ENCODE results near the gene MSL1. TPM values are rescaled to one million over a fixed set of nuclear protein-coding genes. Genes with fewer than 3 reads are reported as not detected.
A peak's percentile ranks its signal among the peaks of the same experiment; 100 is the strongest.

Gene MSL1
- total RNA-seq, 1 donor from 2014 or later, result 98.5 TPM

GRCh38 chr17:40174514-40174913 lies 52.7 kb downstream of the MSL1 start:
- Mint-ChIP-seq H3K4me1 (peaks cover 9% of the 10 kb centered on the region), H3K27me3 (no peaks in the 10 kb centered on the region), H3K27ac (no peak overlapping the region), H3K36me3 (ENCODE audit: low read depth) (peaks cover 35% of the 10 kb centered on the region), H3K9me3 (no peaks in the 10 kb centered on the region), H3K4me3 (no peak overlapping the region)
- DNase-seq, result no peak
- intact Hi-C loops (cut with micrococcal nuclease), result no loop called here

GRCh38 chr17:40175928-40176753 lies 54.4 kb downstream of the MSL1 start:
- Mint-ChIP-seq H3K9me3 (no peaks in the 10 kb centered on the region), H3K27me3 (no peaks in the 10 kb centered on the region), H3K4me1 (peaks cover 12% of the 10 kb centered on the region), H3K36me3 (ENCODE audit: low read depth) (peaks cover 26% of the 10 kb centered on the region), H3K27ac (peak overlapping the region; percentile 37), H3K4me3 (no peak overlapping the region)
- DNase-seq, result no peak
- intact Hi-C loops (cut with micrococcal nuclease), result loop anchor here (2.0 kb wide), 1 partner anchor 63 kb away; no protein-coding TSS in a partner anchor

GRCh38 chr17:40176754-40177110 lies 55.0 kb downstream of the MSL1 start:
- peaks cover 22% of the 10 kb centered on the region for H3K36me3 Mint-ChIP-seq (ENCODE audit: low read depth)
- H3K4me1 Mint-ChIP-seq, result peaks cover 12% of the 10 kb centered on the region
- no peak for DNase-seq
- H3K4me3 Mint-ChIP-seq, result peak overlapping the region; percentile 39
- H3K27ac Mint-ChIP-seq, result no peak overlapping the region
- no peaks in the 10 kb centered on the region for H3K27me3 Mint-ChIP-seq
- intact Hi-C loops (cut with micrococcal nuclease), result loop anchor here (2.0 kb wide), 1 partner anchor 64 kb away; no protein-coding TSS in a partner anchor
- no peaks in the 10 kb centered on the region for H3K9me3 Mint-ChIP-seq

GRCh38 chr17:40177275-40177874 lies 55.6 kb downstream of the MSL1 start, which contains the start of gene RAPGEFL1:
Gene RAPGEFL1 (plus strand): TSS chr17:40177470. CDS start chr17:40177862, 392 bp downstream.
- H3K27ac Mint-ChIP-seq, result peak within 1 kb of the TSS; percentile 55
- peaks cover 12% of the 10 kb centered on the region for H3K4me1 Mint-ChIP-seq
- H3K27me3 Mint-ChIP-seq, result no peaks in the 10 kb centered on the region
- no peaks in the 10 kb centered on the region for H3K9me3 Mint-ChIP-seq
- peak within 1 kb of the TSS; percentile 66 for H3K4me3 Mint-ChIP-seq
- peak; percentile 93 for DNase-seq
- peaks cover 19% of the 10 kb centered on the region for H3K36me3 Mint-ChIP-seq (ENCODE audit: low read depth)
- intact Hi-C loops (cut with micrococcal nuclease), result loop anchor here (2.0 kb wide), 1 partner anchor 65 kb away; no protein-coding TSS in a partner anchor

GRCh38 chr17:40178021-40178601 lies 56.3 kb downstream of the MSL1 start:
- Mint-ChIP-seq H3K4me3 (peak overlapping the region; percentile 66), H3K27me3 (no peaks in the 10 kb centered on the region), H3K27ac (no peak overlapping the region), H3K4me1 (peaks cover 12% of the 10 kb centered on the region), H3K36me3 (ENCODE audit: low read depth) (peaks cover 19% of the 10 kb centered on the region), H3K9me3 (no peaks in the 10 kb centered on the region)
- intact Hi-C loops (cut with micrococcal nuclease), result no loop called here
- no peak for DNase-seq

- Mint-ChIP-seq H3K36me3 (ENCODE audit: low read depth) (peaks cover 15% of the 10 kb centered on the region), H3K9me3 (no peaks in the 10 kb centered on the region), H3K4me3 (peak overlapping the region; percentile 66), H3K27me3 (no peaks in the 10 kb centered on the region), H3K4me1 (peaks cover 12% of the 10 kb centered on the region), H3K27ac (no peak overlapping the region)
- DNase-seq, result no peak
- intact Hi-C loops (cut with micrococcal nuclease), result no loop called here
Measured at GRCh38 chr17:40178660-40179059, 56.9 kb downstream of the MSL1 start.

- Mint-ChIP-seq H3K4me3 (peak overlapping the region; percentile 34), H3K9me3 (no peaks in the 10 kb centered on the region), H3K36me3 (ENCODE audit: low read depth) (peaks cover 12% of the 10 kb centered on the region), H3K27me3 (no peaks in the 10 kb centered on the region), H3K4me1 (peaks cover 12% of the 10 kb centered on the region), H3K27ac (no peak overlapping the region)
- intact Hi-C loops (cut with micrococcal nuclease), result no loop called here
- DNase-seq, result no peak
Measured at GRCh38 chr17:40179923-40180659, 58.3 kb downstream of the MSL1 start.

- Mint-ChIP-seq H3K27ac (no peak overlapping the region), H3K9me3 (no peaks in the 10 kb centered on the region), H3K4me3 (no peak overlapping the region), H3K27me3 (no peaks in the 10 kb centered on the region), H3K4me1 (peaks cover 12% of the 10 kb centered on the region), H3K36me3 (ENCODE audit: low read depth) (peaks cover 12% of the 10 kb centered on the region)
- intact Hi-C loops (cut with micrococcal nuclease), result no loop called here
- DNase-seq, result no peak
Measured at GRCh38 chr17:40180694-40181093, 58.9 kb downstream of the MSL1 start.

- Mint-ChIP-seq H3K27ac (no peak overlapping the region), H3K36me3 (ENCODE audit: low read depth) (peaks cover 7% of the 10 kb centered on the region), H3K4me1 (peaks cover 12% of the 10 kb centered on the region), H3K9me3 (no peaks in the 10 kb centered on the region), H3K27me3 (no peaks in the 10 kb centered on the region), H3K4me3 (no peak overlapping the region)
- no peak for DNase-seq
- intact Hi-C loops (cut with micrococcal nuclease), result no loop called here
Measured at GRCh38 chr17:40181205-40181604, 59.4 kb downstream of the MSL1 start.

- H3K27ac Mint-ChIP-seq, result no peak overlapping the region
Measured at GRCh38 chr17:40182606-40183005, 60.8 kb downstream of the MSL1 start.

More at GRCh38 chr17:40182606-40183005, 60.8 kb downstream of the MSL1 start:
- H3K4me1 Mint-ChIP-seq, result peaks cover 5% of the 10 kb centered on the region
- H3K27me3 Mint-ChIP-seq, result no peaks in the 10 kb centered on the region
- H3K4me3 Mint-ChIP-seq, result no peak overlapping the region
- DNase-seq, result no peak
- intact Hi-C loops (cut with micrococcal nuclease), result no loop called here
- no peaks in the 10 kb centered on the region for H3K9me3 Mint-ChIP-seq
- H3K36me3 Mint-ChIP-seq (ENCODE audit: low read depth), result no peaks in the 10 kb centered on the region

Other genes with a start within 250 kb of the MSL1 start
- 22.1 and 22.7 TPM in 2 replicates for gene GSDMB, start 203.3 kb upstream of the MSL1 start, total RNA-seq
- gene ORMDL3, start 194.4 kb upstream of the MSL1 start, total RNA-seq, result 65.7 and 65.8 TPM in 2 replicates
- gene LRRC3C, start 194.2 kb upstream of the MSL1 start, total RNA-seq, result not detected in 2 replicates
- 0.69 and 0.84 TPM in 2 replicates for gene GSDMA, start 159.0 kb upstream of the MSL1 start, total RNA-seq
- 199 and 204 TPM in 2 replicates for gene PSMD3, start 141.2 kb upstream of the MSL1 start, total RNA-seq
- gene CSF3, start 106.5 kb upstream of the MSL1 start, total RNA-seq, result not detected in 2 replicates
- gene MED24, start 67.6 kb upstream of the MSL1 start, total RNA-seq, result 118 and 122 TPM in 2 replicates
- gene THRA, start 59.0 kb upstream of the MSL1 start, total RNA-seq, result 4.5 and 5.1 TPM in 2 replicates
- gene NR1D1, start 21.4 kb upstream of the MSL1 start, total RNA-seq, result 7.9 and 8.2 TPM in 2 replicates
- 108 and 109 TPM in 2 replicates for gene CASC3, start 18.6 kb downstream of the MSL1 start, total RNA-seq
- gene RAPGEFL1, start 55.5 kb downstream of the MSL1 start, total RNA-seq, result 11.5 and 11.9 TPM in 2 replicates
- gene WIPF2, start 97.3 kb downstream of the MSL1 start, total RNA-seq, result 19.9 and 25.5 TPM in 2 replicates
- gene CDC6, start 165.9 kb downstream of the MSL1 start, total RNA-seq, result 139 and 142 TPM in 2 replicates
- gene RARA, start 187.2 kb downstream of the MSL1 start, total RNA-seq, result 24.0 and 26.2 TPM in 2 replicates
- 0.23 and 0.38 TPM in 2 replicates for gene GJD3, start 242.8 kb downstream of the MSL1 start, total RNA-seq